Lower lobe of right lung (tissue), 2 donors: Measurements from ENCODE around the gene CDHR1. TPM values are rescaled to one million over a fixed set of nuclear protein-coding genes. Genes with fewer than 3 reads are reported as not detected.

ENCODE experiments used
- ATAC-seq, 2 donors: fragments of 200-7000 bp; cut with Tn5 transposase; one replicate each; pipeline ENCODE4 v1.9.1; 2020 to 2022; ENCODE audit warnings: mild to moderate bottlenecking in 2 of 2, moderate library complexity in 2 of 2
- DNase-seq: peaks from one replicate; pipeline ENCODE4 v3.0.0-alpha.2; 2020
- H3K27ac ChIP-seq: fragments of 200-600 bp; one replicate; pipeline ENCODE4 v1.8.0; 2022
- H3K27me3 ChIP-seq: fragments of 200-600 bp; one replicate; pipeline ENCODE4 v1.8.0; 2022; ENCODE audit warnings: low read depth
- H3K36me3 ChIP-seq: fragments of 200-600 bp; one replicate; pipeline ENCODE4 v1.8.0; 2022; ENCODE audit warnings: mild to moderate bottlenecking
- H3K4me1 ChIP-seq: fragments of 200-600 bp; one replicate; pipeline ENCODE4 v1.8.0; 2022
- H3K4me3 ChIP-seq: fragments of 200-600 bp; one replicate; pipeline ENCODE4 v1.8.0; 2022; ENCODE audit warnings: mild to moderate bottlenecking
- H3K9me3 ChIP-seq: fragments of 200-600 bp; one replicate; pipeline ENCODE4 v1.8.0; 2022
- CTCF ChIP-seq: fragments of 200-600 bp; IDR thresholded peaks from one replicate; pipeline ENCODE4 v1.8.0; 2022; ENCODE audit warnings: antibody characterized with exemption, mild to moderate bottlenecking
- intact Hi-C: fragments of 100-400 bp; cut with DNase I; formaldehyde crosslinking; loops from one replicate; pipeline ENCODE4 v1.11.0; 2022
- total RNA-seq: library from RNA; stranded (reverse); fragmentation: NEBNext Ultra II Directional; extraction: Animal tissue kit (Norgen Biotek cat#: 25700); gene quantifications from one replicate; pipeline ENCODE4 v1.2.1, GENCODE V29; 2021
- donor health status: DM: no; HTN: yes; CAD: no; lungs with severe emphysema.

Gene CDHR1
- total RNA-seq, 1 donor from 2014 or later = 0.24 TPM

- ATAC-seq = no peak
- no peaks in the 10 kb centered on the region for H3K36me3 ChIP-seq
- no peak overlapping the region for H3K4me3 ChIP-seq
- DNase-seq = no peak
- intact Hi-C loops = no loop called here
- H3K4me1 ChIP-seq = no peaks in the 10 kb centered on the region
- H3K27ac ChIP-seq = no peak overlapping the region
- no peaks in the 10 kb centered on the region for H3K9me3 ChIP-seq
- TF ChIP-seq CTCF = no peak
- peaks cover 5% of the 10 kb centered on the region for H3K27me3 ChIP-seq
Observed at GRCh38 chr10:84238909-84239308, 44.6 kb downstream of the CDHR1 start.

DNA sequence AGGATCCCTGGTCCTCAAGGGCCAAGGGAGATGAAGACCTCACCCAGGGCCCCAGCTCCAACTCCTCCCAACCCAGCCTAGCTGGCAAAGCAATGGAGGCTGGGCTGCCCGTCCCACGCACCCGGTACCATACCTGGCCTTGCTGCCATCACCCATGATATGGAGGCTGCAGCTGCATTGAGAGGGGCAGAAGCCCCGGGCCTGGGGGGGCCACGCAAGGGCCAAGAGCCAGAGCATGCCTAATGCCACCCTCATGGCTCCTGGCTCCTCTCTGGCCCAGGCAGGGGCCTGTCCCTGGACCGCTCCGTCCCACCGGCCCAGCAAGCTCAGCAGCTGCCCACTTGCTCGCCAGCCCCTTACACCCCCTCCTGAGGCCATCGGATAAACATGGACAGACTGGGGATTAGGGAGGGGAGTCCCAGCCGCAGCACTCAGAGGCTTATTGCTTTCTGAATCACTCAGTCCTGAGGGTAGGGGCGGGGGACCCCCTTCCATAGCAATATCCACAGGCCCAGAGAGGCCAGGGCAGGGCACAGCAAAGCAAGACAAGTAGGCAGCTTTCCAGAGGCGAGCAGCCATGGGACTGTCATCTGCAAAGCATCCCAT lies 47.0 kb downstream of the CDHR1 start, which contains the start of gene LRIT1:
Gene LRIT1, minus strand, starts transcription at position 362 of the 606 bp plus-strand sequence. Its CDS starts 107 bp downstream, at position 255.
- TF ChIP-seq CTCF = no peak
- Histone ChIP-seq H3K9me3 (no peaks in the 10 kb centered on the region), H3K4me3 (no peak within 1 kb of the TSS), H3K36me3 (no peaks in the 10 kb centered on the region), H3K27me3 (peaks cover 5% of the 10 kb centered on the region), H3K4me1 (no peaks in the 10 kb centered on the region), H3K27ac (no peak within 1 kb of the TSS)
- ATAC-seq (no peak), DNase-seq (no peak)
- intact Hi-C loops = no loop called here

- H3K4me1 ChIP-seq = no peaks in the 10 kb centered on the region
- no peaks in the 10 kb centered on the region for H3K9me3 ChIP-seq
- DNase-seq = no peak
- intact Hi-C loops = no loop called here
- H3K27ac ChIP-seq = no peak overlapping the region
- H3K4me3 ChIP-seq = no peak overlapping the region
- TF ChIP-seq CTCF = no peak
- H3K36me3 ChIP-seq = no peaks in the 10 kb centered on the region
- no peaks in the 10 kb centered on the region for H3K27me3 ChIP-seq
- ATAC-seq = no peak
Observed at GRCh38 chr10:84243759-84244158, 49.4 kb downstream of the CDHR1 start.

GRCh38 chr10:84244651-84245270 lies 50.4 kb downstream of the CDHR1 start, which contains the start of gene RGR:
RGR (plus strand) TSS chr10:84245053; CDS start chr10:84245091, 38 bp downstream.
- ATAC-seq (peak; percentile 55 to 66), DNase-seq (no peak)
- H3K4me1 ChIP-seq = no peaks in the 10 kb centered on the region
- no peaks in the 10 kb centered on the region for H3K9me3 ChIP-seq
- no peak within 1 kb of the TSS for H3K27ac ChIP-seq
- no peak within 1 kb of the TSS for H3K4me3 ChIP-seq
- intact Hi-C loops = no loop called here
- H3K27me3 ChIP-seq = no peaks in the 10 kb centered on the region
- no peak for TF ChIP-seq CTCF
- no peaks in the 10 kb centered on the region for H3K36me3 ChIP-seq

DNA sequence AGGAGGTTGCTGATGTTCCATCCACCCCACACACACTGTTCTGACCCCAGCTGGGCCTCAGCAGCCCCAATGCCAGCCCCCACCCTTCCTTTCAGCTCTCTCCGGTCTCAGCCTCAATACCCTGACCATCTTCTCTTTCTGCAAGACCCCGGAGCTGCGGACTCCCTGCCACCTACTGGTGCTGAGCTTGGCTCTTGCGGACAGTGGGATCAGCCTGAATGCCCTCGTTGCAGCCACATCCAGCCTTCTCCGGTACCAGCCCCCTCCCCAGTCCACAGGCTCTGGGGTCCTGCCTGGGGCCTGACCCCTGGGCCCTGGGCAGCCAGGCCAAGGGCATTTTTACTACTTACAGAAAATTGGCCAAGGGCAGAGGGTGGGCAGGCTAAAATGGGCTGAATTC lies 53.2 kb downstream of the CDHR1 start:
- ATAC-seq = no peak
- DNase-seq = no peak
- H3K36me3 ChIP-seq = no peaks in the 10 kb centered on the region
- intact Hi-C loops = no loop called here
- no peak for TF ChIP-seq CTCF
- no peaks in the 10 kb centered on the region for H3K27me3 ChIP-seq
- no peaks in the 10 kb centered on the region for H3K9me3 ChIP-seq
- H3K4me1 ChIP-seq = no peaks in the 10 kb centered on the region
- H3K27ac ChIP-seq = no peak overlapping the region
- no peak overlapping the region for H3K4me3 ChIP-seq
